ENCODE measurements around the gene RBM4.

GRCh38 chr11:66595245-66595904, 43.1 kb upstream of the RBM4 start:
- TF ChIP-seq CTCF (conservative IDR thresholded peaks at IDR 0.05; ENCODE audit: low read length): no peak
- TF ChIP-seq EZH2phosphoT487 (IDR thresholded peaks at IDR 0.05; ENCODE audit: borderline replicate concordance): no peak

Measured in Loucy (cell line).